Renal cortex interstitium (tissue), 15 donors: ENCODE measurements around the gene ABCA9. TPM values are rescaled to one million over a fixed set of nuclear protein-coding genes. Genes with fewer than 3 reads are reported as not detected.
"Not testable (repeated sequence)": the region's sequence is repeated elsewhere in the genome, so short reads cannot be mapped to it uniquely, and the experiment has no call there.

ENCODE experiments used
- DNase-seq, 11 donors: peaks; one replicate each; pipeline ENCODE4 v3.0.0-alpha.2; 2013; ENCODE audit warnings: low read depth in 9 of 11, low spot score in 4 of 11; ENCODE audit errors: extremely low read depth in 1 of 11
- long read RNA-seq, 16 experiments: transcript quantifications; one replicate each; lab custom pipeline, GENCODE V29; 2026
- polyA plus RNA-seq, 3 donors: library from polyadenylated mRNA; unstranded; fragments of 120-200 nt; gene quantifications; one replicate each; pipeline ENCODE4 v1.2.1, GENCODE V29; 2013; ENCODE audit not compliant: insufficient read length in 3 of 3

The ABCA9 gene, protein sequence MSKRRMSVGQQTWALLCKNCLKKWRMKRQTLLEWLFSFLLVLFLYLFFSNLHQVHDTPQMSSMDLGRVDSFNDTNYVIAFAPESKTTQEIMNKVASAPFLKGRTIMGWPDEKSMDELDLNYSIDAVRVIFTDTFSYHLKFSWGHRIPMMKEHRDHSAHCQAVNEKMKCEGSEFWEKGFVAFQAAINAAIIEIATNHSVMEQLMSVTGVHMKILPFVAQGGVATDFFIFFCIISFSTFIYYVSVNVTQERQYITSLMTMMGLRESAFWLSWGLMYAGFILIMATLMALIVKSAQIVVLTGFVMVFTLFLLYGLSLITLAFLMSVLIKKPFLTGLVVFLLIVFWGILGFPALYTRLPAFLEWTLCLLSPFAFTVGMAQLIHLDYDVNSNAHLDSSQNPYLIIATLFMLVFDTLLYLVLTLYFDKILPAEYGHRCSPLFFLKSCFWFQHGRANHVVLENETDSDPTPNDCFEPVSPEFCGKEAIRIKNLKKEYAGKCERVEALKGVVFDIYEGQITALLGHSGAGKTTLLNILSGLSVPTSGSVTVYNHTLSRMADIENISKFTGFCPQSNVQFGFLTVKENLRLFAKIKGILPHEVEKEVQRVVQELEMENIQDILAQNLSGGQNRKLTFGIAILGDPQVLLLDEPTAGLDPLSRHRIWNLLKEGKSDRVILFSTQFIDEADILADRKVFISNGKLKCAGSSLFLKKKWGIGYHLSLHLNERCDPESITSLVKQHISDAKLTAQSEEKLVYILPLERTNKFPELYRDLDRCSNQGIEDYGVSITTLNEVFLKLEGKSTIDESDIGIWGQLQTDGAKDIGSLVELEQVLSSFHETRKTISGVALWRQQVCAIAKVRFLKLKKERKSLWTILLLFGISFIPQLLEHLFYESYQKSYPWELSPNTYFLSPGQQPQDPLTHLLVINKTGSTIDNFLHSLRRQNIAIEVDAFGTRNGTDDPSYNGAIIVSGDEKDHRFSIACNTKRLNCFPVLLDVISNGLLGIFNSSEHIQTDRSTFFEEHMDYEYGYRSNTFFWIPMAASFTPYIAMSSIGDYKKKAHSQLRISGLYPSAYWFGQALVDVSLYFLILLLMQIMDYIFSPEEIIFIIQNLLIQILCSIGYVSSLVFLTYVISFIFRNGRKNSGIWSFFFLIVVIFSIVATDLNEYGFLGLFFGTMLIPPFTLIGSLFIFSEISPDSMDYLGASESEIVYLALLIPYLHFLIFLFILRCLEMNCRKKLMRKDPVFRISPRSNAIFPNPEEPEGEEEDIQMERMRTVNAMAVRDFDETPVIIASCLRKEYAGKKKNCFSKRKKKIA (N-terminal part only)
- polyA plus RNA-seq: 1 to 10 TPM; 2.2 to 4.3 (median 2.2) TPM
- long read RNA-seq, donor 1: 0 reads
- long read RNA-seq, donor 2: 0 reads
- long read RNA-seq, donor 3: 0 reads
- long read RNA-seq, donor 4: 0 reads
- long read RNA-seq, donor 5: 0 reads
- long read RNA-seq, donor 6: 0 reads
- long read RNA-seq, donor 7: 0 reads
- long read RNA-seq, donor 8: 0 reads
- long read RNA-seq, donor 9: 0 reads
- long read RNA-seq, donor 10: 0 reads
- long read RNA-seq, donor 11: 0 reads
- long read RNA-seq, donor 12: 0 reads
- long read RNA-seq, donor 13: 0 reads
- long read RNA-seq, donor 14: 0 reads
- long read RNA-seq, donor 15: 0 reads
- long read RNA-seq, donor 16, partial matches to known transcripts: 10 of 10 reads
- long read RNA-seq, donor 16, other reads (novel, unspliced or antisense): 0 of 10 reads

DNA sequence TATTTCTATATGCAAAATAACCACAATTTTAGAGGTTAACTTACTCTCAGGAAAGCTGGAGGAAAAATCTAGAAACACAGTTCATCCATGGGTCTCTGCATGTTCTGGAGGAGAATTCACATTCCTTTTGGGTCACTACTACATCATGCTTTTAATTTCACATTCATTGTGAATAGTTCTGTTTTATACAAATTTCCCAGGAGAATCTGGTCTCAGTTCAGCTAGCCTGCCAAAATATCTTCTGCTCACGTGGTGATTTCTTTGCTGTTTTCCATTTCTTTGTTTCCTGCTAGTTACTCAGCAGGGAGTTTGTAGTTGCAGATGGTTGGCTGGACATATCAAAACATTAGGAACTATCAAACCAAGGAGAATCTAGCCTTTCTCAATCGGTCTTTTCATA is at the start of gene ABCA9:
ABCA9 (minus strand) TSS at position 106 of the 400 bp plus-strand sequence. CDS start 9,801 bp downstream, outside the sequence.
- DNase-seq: peak in 1 of 11 donors; percentile 61

DNA sequence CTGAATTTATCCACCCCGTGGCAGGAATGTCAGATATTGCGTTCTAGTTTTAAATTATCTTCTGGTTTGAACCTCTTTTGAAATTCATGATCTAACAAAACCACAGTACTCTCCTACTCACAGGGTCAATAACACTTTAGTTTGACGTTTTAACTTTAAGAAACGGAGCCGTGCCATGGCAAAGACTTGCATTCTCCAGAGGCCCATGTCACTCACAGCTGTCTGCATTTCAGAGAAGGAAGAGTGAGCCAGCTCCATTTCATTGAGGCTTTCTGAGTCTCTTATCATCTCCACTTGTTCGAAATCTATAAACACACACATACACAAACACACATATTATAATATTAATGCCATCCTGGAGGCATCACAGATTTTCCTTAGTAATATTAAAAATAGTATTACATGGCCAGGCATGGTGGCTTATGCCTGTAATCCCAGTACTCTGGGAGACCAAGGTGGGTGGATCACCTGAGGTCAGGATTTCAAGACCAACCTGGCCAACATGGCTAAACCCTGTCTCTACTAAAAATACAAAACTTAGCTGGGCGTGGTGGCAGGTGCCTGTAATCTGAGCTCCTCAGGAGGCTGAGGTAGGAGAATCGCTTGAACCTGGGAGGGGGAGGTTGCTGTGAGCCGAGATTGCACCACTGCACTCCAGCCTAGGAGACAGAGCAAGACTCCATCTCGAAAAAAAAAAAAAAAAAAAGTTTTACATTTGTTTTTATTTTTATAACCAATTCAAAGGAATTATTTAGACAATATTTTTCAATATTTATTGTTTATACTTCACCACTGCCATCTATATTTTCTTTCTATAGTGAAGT is 45.4 kb upstream of the ABCA9 start:
- no peak for DNase-seq

DNA sequence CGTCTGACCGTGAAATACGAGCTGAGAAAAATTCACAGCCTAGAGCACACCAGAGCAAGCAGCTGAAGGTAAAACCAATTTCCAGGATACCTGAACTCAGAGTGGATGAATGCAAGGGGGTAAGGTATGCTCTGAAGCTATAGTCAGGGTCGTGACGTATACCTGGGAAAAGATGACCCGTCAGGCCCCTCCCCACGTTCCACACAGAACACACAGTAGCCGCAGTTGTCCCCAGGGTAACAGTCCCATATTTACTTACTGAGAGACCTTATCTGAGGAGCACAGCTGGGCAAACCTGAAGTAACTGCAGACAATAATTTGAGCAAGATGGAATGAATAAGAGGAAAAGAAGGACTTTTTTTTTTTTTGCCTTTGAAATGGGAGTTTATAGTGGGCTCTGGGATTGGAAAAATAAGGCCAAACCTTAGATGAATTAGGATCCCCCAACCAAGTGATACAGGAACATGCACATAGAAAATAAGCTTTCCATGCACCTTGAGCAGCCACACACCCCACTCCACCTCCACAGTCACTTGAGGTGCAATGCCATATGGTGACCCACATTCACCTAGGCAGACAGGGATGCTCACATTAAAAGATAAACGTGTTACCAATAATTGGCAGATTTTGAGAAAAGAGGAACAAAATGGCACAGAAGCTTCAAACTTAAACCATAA is 43.0 kb upstream of the ABCA9 start:
- DNase-seq: no peak

DNA sequence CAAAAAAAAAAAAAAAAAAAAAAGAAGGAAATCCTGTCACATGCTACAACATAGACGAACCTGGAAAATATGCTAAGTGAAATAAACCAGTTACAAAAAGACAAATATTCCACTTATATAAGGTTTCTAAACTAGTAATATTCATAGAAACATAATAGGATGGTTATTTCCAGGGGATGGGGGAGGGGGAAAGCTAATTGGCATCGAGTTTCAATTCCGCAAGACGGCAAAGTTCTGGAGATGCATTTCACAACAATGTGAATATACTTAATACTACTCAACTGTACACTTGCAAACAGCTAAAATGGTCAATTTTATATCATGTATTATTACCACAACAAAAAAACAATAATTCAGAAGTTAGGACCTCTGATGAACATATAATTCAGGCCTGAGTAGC is 37.9 kb upstream of the ABCA9 start:
- DNase-seq: no peak

DNA sequence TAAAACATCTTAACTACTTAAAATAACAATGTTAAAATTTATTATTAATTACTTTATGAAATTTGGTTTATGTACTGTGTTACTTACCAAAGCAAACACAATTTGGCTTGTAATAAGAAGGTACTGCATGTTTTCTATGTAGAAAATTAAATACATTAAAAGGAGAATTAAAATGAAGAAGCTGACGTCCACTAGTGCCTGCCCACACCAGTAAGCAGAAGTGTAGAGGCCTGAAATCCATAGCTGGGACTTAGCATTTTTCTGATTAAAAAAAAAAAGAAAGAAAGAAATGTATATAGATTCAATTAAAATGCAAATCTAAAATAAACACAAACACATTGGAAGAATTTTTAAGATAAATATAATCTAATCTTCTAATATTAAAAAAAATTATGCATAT is 35.8 kb upstream of the ABCA9 start:
- DNase-seq: no peak

DNA sequence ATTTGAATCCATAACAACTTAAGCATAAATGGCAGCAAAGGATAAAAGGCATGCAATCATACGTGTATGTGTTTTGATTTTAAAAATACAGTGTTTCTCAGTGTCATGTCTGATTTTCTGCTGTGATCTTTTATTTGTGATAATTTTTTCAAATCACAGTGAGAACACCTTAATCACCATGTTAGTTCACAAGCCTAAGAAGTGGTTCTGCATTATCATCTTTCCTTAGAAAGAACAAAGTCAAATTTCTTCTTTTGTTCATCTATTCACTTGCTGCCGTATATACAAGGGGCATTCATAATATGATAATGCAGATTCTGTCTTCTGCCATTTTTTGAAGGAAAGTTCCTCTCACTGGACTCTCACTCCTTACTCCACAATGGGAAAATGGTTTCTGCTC is 33.3 kb upstream of the ABCA9 start:
- DNase-seq: no peak

DNA sequence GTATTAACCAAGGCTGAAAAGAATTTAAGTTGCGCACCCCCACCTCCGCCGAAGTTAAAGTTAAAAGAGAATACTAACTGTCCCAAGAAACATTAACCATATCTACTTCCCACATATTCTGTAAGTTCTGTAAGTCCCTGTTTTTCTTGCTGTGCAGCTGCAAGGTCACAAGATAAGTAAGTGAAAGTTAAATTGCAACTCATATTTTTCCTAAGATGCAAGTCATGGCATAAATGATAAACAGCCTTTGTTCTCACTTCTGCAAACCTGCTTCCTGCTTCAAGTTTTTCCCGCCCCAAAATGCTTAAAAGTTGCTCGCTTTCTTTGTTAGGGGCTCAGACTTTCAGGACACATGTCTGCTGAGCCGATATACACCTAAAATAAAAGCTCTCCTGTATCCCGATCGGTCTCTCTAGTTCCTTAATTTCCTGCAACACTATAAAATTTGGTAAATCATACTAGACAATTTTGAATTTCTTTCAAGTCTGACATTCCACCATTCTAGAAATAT is 32.6 kb upstream of the ABCA9 start:
- DNase-seq: peak in 2 of 11 donors; percentile 9 to 12

DNA sequence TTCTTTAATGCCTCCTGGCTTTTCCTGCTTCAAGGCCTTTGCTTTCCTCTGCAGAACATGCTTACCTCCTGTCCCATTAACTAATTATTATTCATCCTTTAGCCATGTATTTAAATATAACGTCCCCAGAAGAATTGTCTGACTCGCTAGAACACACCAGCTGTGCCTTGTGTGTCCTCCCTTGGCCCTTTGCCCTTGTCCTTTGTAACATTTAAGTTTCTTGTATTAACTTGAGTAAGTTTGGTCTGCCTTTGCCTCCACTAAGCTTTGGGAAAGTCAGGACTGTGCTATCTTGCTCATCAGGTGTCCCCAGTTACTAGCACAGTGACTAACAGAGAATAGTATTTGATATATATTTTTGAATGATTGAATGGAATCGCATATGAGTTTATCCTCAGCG is 29.6 kb upstream of the ABCA9 start:
- DNase-seq: no peak

DNA sequence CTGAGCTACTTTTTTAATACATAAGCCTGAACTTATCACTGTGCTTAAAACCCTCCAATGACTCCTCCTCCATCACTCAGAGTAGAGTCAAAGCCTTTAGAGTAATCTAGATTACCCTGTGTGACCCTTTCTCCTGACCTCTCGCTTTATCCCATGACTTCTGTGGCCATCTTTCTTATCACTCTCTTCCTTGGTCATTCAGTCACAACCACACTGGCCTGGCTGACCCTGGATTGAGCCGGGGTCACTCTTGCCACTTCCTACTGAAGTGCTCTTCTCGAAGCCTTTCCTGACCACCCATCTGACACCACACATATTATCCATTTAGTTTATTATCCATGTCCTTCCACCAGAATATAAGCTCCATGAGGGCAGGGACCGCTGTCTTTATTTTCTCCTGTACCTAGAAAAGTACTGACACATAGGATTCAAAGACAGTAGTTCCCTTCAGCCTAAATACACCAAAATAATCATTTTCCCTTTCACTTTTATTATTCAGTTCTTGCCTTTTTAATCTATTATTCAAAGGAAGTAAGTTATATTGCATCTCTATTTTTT is 28.0 kb upstream of the ABCA9 start:
- no peak for DNase-seq

DNA sequence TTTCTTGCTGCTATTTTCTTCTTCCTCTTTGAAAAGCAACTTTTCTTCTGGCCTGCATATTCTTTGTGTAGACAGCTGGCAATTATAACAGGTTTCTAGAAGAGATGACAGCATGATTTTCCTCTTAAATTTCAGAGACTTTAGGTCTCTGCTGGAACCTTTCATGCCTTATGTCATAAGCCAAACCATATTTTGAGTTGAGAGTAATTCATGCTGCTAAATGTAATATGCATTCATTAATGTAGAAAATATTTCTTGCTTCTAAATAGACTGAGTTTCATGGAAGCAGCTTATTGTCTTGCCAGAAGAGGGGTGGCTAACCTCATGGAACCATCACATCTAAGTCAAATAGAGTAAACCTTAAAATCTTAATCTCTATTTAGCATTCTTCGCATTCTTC is 25.9 kb upstream of the ABCA9 start:
- no peak for DNase-seq

DNA sequence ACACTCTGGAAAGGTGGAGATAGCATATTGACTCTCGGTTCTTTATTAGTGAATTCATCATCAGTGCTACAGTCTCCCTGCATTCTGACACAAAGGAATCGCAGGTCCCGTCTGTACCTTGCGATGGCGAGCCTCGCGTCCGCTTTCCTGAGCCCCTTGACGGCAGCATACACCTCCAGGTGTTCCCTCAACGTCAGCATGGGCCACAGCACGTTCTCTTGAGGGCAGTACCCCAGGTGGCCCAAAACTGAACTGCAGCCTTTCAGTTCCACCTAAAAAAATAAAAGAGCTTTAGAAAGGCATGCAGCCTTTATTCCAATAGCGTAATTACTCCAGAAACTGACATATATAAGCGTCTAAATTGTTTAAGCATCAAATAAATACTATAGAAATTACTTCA is 24.2 kb upstream of the ABCA9 start:
- no peak for DNase-seq

DNA sequence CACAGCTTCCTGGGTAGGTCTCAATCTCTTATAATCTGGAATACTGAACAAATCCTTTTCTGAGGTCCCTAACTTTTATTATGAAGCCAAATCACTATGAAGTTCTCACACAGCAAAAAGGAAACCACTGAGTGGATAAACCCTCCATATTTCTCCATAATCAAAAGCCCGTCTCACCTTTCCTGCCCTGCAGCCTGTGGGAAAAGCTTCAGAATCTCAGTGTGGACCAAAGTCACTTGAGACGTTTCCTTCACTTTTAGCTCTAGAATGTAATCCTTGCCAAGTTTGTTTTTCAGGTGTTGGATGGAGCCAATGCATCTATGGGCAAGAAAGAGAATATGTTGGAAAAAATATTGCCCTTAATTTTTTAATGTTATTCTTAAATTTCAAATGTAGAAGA is 22.0 kb upstream of the ABCA9 start:
- no peak for DNase-seq

DNA sequence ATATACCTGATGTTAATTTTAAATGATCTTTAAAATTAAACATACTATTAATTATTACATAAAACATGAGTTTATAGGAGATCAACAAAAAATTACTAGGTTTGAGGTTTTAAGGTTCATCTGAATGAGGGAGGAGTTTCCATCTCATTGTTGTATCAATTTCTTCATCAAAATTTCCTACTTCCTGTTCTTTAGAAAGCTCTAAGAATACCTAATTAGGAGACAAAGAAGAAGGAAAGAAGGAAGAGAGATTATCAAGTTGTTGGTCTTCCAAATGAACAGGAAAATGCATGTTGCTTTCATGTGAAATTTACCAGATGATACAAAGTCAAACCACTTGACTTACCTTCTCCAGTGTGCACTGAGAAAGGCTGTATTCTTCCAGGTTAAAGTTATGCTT is 18.1 kb upstream of the ABCA9 start:
- no peak for DNase-seq

DNA sequence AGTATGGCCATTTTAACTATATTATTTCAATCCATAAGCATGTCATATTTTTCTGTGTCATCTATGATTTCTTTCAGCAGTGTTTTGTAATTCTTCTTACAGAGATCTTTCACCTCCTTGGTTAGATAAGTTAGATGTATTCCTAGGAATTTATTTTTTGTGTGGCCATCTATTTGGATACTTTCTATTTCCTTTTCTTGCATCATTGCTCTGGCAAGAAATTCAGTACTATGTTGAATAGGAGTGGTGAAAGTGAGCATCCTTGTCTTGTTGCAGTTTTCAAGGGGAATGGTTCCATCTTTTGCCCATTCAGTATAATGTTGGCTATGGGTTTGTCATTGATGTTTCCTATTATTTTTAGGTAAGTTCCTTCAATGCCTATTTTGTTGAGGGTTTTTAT is 15.1 kb upstream of the ABCA9 start:
- no peak for DNase-seq

DNA sequence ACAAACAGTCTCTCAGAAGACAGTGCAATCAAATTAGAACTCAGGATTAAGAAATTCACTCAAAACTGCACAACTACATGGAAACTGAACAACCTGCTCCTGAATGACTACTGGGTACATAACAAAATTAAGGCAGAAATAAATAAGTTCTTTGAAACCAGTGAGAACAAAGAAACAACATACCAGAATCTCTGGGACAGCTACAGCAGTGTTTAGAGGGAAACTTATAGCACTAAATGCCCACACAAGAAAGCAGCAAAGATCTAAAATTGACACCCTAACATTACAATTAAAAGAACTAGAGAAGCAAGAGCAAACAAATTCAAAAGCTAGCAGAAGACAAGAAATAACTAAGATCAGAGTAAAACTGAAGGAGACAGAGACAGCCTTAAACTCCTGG is 12.7 kb upstream of the ABCA9 start:
- not testable (repeated sequence) for DNase-seq

DNA sequence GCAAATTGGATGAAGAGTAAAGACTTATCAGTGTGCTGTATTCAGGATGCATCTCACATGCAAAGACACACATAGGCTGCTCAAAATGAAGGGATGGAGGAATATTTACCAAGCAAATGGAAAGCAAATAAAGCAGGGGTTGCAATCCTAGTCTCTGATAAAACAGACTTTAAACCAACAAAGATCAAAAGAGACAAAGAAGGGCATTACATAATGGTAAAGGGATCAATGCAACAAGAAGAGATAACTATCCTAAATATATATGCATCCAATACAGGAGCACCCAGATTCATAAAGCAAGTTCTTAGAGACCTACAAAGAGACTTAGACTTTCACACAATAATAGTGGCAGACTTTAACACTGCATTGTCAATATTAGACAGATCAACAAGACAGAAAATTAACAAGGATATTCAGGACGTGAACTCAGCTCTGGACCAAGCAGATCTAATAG is 12.1 kb upstream of the ABCA9 start:
- not testable (repeated sequence) for DNase-seq

DNA sequence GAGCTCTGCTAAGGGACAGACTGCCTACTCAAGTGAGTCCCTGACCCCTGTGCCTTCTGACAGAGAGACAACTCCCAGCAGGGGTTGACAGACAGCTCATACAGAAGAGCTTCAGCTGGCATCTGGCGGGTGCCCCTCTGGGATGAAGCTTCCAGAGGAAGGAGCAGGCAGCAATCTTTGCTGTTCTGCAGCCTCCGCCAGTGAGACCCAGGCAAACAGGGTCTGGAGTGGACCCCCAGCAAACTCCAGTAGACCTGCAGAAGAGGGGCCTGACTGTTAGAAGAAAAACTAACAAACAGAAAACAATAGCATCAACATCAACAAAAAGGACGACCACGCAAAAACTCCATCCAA is 10.5 kb upstream of the ABCA9 start:
- not testable (repeated sequence) for DNase-seq
